Measurements from ENCODE around the gene CGRRF1.
A peak's percentile ranks its signal among the peaks of the same experiment; 100 is the strongest.

CGRRF1 gene

DNA sequence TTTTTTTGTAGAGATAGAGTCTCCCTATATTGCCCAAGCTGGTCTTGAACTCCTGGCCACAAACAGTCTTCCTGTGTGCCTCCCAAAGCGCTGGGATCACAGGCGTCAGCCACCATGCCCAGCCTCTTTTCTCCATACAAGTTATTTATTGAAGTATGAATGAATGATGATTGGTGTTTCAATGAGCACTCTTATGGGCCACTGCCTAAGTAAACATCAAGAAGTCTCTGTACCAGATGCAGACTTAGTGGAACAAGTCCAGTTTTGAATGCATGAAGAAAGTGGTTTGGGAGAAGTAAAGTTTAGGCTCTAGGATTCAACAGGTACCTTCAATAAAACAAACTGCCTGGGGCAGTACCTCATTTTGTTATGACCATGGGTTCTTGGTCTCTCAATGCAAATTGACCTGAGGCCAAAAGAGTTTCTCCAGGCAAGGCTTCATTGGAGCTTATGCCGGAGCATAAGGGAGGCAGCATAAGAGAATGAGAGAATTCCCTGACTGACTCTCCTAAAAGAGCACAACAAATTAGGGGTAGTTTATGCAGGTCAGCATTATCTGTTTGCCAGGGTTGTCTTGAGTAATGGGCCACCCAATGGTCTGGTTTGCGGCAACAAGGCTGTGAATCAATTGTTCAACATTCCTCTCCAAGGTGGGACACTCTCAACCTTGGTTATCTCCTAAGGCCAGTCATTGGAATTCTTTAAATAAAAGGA, 19.8 kb upstream of the CGRRF1 start:
- peak overlapping the region; percentile 96 for H3K27ac ChIP-seq
- TF ChIP-seq ZFX (IDR thresholded peaks at IDR 0.05; ENCODE audit: borderline replicate concordance) = no peak
- TF ChIP-seq, protein P1, sequence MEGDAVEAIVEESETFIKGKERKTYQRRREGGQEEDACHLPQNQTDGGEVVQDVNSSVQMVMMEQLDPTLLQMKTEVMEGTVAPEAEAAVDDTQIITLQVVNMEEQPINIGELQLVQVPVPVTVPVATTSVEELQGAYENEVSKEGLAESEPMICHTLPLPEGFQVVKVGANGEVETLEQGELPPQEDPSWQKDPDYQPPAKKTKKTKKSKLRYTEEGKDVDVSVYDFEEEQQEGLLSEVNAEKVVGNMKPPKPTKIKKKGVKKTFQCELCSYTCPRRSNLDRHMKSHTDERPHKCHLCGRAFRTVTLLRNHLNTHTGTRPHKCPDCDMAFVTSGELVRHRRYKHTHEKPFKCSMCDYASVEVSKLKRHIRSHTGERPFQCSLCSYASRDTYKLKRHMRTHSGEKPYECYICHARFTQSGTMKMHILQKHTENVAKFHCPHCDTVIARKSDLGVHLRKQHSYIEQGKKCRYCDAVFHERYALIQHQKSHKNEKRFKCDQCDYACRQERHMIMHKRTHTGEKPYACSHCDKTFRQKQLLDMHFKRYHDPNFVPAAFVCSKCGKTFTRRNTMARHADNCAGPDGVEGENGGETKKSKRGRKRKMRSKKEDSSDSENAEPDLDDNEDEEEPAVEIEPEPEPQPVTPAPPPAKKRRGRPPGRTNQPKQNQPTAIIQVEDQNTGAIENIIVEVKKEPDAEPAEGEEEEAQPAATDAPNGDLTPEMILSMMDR (IDR thresholded peaks at IDR 0.05) = no peak

DNA sequence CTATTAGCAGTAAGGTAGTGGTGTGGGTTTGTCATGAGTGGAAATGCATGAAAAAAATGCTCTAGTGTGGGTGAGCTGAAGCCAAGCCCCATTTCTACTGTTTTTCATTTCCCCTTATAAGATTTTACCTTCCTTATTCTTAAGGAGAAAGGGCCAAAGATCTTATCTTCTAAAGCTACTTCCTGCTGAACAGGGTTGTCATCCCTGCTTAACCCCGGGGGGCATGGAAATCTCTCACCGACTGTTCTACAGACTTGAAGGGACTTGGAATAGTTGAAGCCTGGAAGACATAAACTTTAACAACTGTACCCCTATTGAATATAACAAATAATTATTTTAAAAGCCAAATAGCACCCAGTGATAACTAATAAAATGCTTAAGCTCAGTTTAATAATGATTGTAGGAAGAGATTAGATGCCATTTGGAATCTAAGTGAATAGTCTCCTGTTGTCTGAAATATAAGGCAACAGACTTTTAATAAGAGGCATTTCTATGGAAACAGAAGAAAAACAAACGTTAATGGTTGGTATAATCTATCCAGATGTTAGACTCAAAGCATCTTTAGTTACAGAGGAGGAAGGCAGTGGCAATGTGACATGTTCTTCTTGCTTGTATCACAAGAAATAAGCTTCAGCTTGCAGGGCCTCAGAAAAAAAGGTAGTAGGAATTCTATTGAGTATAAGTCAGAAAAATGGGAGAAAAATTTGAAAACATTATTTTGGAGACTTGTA, 19.1 kb upstream of the CGRRF1 start:
- TF ChIP-seq ZFX (IDR thresholded peaks at IDR 0.05; ENCODE audit: borderline replicate concordance) = no peak
- TF ChIP-seq, protein P1 (IDR thresholded peaks at IDR 0.05) = no peak
- H3K27ac ChIP-seq = peak overlapping the region; percentile 96

DNA sequence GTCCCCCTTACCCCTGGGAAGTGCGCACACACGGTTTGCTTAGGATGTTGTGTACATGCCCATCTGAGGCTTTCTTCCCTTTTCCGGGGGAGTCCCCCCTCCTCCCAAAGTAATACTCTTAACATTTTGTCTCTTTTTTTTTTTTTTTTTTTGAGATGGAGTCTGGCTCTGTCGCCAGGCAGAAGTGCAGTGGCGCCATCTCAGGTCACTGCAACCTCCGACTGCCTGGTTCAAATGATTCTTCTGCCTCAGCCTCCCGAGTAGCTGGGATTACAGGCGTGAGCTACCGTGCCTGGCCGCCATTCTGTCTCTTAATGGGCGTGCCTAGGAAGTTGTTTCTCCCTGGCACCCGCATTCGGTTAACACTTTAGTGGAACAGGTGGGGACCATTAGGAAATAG, 16.4 kb upstream of the CGRRF1 start:
- TF ChIP-seq ZFX (IDR thresholded peaks at IDR 0.05; ENCODE audit: borderline replicate concordance) = no peak
- TF ChIP-seq, protein P1 (IDR thresholded peaks at IDR 0.05) = peak; percentile 43

GRCh38 chr14:54497224-54497623, 12.5 kb upstream of the CGRRF1 start:
- TF ChIP-seq, protein P1 (IDR thresholded peaks at IDR 0.05) = no peak
- no peak overlapping the region for H3K27ac ChIP-seq

More for the DNA sequence above, 16.4 kb upstream of the CGRRF1 start:
- no peak overlapping the region for H3K27ac ChIP-seq

- H3K27ac ChIP-seq = no peak overlapping the region
- TF ChIP-seq, protein P1 (IDR thresholded peaks at IDR 0.05) = no peak
- no peak for TF ChIP-seq ZFX (IDR thresholded peaks at IDR 0.05; ENCODE audit: borderline replicate concordance)
These were observed 11.6 kb upstream of the CGRRF1 start for GRCh38 chr14:54498095-54498531.

DNA sequence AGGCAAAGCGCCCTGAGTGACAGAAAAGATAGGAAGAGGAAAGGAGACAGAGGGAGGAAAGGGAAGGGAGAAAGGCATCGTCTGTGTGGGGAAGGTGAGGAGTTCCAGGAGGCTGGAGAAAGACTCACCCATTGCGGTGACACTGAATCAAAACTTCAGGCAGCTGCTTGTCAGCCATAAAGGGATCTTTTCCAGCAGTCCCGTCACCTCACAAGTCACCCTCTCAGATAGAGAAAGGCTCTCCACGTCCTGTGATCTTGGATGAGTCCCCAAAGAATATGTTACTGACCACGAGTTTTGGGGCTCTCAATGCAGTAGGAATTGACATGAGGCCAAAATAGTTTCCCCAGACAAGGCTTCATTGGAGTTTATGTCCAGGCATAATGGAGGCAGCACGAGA, 11.1 kb upstream of the CGRRF1 start:
- H3K27ac ChIP-seq = no peak overlapping the region
- TF ChIP-seq, protein P1 (IDR thresholded peaks at IDR 0.05) = no peak
- no peak for TF ChIP-seq ZFX (IDR thresholded peaks at IDR 0.05; ENCODE audit: borderline replicate concordance)

- TF ChIP-seq ZFX (IDR thresholded peaks at IDR 0.05; ENCODE audit: borderline replicate concordance) = no peak
- TF ChIP-seq, protein P1 (IDR thresholded peaks at IDR 0.05) = no peak
- H3K27ac ChIP-seq = no peak overlapping the region
These were observed 9.0 kb upstream of the CGRRF1 start for GRCh38 chr14:54500744-54501143.
